Ishikawa (cell line): ENCODE measurements around the gene SCRG1.
A peak's percentile ranks its signal among the peaks of the same experiment; 100 is the strongest.

Experiments used
- CEBPB ChIP-seq: IDR thresholded peaks from 2 replicates; pipeline ENCODE4 v1.6.1; 2012
- CREB1 ChIP-seq: IDR thresholded peaks from 2 replicates; pipeline ENCODE4 v1.6.1; 2012; ENCODE audit warnings: low read depth
- EGR1 ChIP-seq: IDR thresholded peaks from 2 replicates; pipeline ENCODE4 v1.6.1; 2012
- EP300 ChIP-seq: IDR thresholded peaks from 2 replicates; pipeline ENCODE4 v1.6.1; 2012; ENCODE audit warnings: borderline replicate concordance
- FOXM1 ChIP-seq: IDR thresholded peaks from 2 replicates; pipeline ENCODE4 v1.6.1; 2012; ENCODE audit warnings: low read depth, borderline replicate concordance
- NFIC ChIP-seq: IDR thresholded peaks from 2 replicates; pipeline ENCODE4 v1.6.1; 2012
- RAD21 ChIP-seq: IDR thresholded peaks from 2 replicates; pipeline ENCODE4 v1.6.1; 2012; ENCODE audit warnings: low read depth
- REST ChIP-seq: IDR thresholded peaks from 2 replicates; pipeline ENCODE4 v1.6.1; 2012; ENCODE audit warnings: low read depth, mild to moderate bottlenecking
- TAF1 ChIP-seq: IDR thresholded peaks from 2 replicates; pipeline ENCODE4 v1.6.1; 2012; ENCODE audit warnings: low read depth, mild to moderate bottlenecking
- TCF12 ChIP-seq: IDR thresholded peaks from 2 replicates; pipeline ENCODE4 v1.6.1; 2012; ENCODE audit warnings: low read depth
- TEAD4 ChIP-seq: IDR thresholded peaks from 2 replicates; pipeline ENCODE4 v1.6.1; 2012
- YY1 ChIP-seq: IDR thresholded peaks from 2 replicates; pipeline ENCODE4 v1.6.1; 2012; ENCODE audit warnings: low read depth
- ZBTB7A ChIP-seq: IDR thresholded peaks from 2 replicates; pipeline ENCODE4 v1.6.1; 2012; ENCODE audit warnings: low read depth
- TF ChIP-seq, protein P1 (sequence below): IDR thresholded peaks from 2 replicates; pipeline ENCODE4 v1.6.1; 2012
- TF ChIP-seq, protein P2 (sequence below): IDR thresholded peaks from 2 replicates; pipeline ENCODE4 v1.6.1; 2012

Gene SCRG1

GRCh38 chr4:173380987-173381386, 17.9 kb downstream of the SCRG1 start:
- no peak for TF ChIP-seq TEAD4
- no peak for TF ChIP-seq TCF12
- no peak for TF ChIP-seq REST
- no peak for TF ChIP-seq CREB1
- TF ChIP-seq EP300 = no peak
- TF ChIP-seq NFIC = no peak
- no peak for TF ChIP-seq TAF1

GRCh38 chr4:173379929-173380328, 19.0 kb downstream of the SCRG1 start:
- TF ChIP-seq TAF1 (no peak), TEAD4 (no peak)

DNA sequence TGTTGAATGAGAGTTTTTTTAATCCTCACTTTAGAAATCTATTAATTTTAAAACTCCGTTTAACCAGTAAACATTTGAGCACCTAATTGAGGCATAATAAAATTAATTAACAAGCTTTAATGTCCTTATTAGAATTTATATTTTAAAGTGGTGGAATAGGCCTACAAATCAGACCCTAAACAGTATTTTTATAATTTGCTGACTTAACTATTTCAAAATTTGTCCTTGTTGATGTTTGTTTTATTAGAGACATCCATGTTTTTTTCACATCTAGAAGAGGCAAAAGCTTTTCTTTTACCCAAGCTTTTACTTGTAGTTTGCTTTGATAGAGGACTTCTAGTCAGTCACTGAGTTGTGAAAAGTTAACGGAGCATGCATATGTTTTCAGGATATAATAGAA, 24.3 kb downstream of the SCRG1 start:
- no peak for TF ChIP-seq TCF12
- no peak for TF ChIP-seq CEBPB
- TF ChIP-seq TEAD4 = no peak
- TF ChIP-seq, protein P1, sequence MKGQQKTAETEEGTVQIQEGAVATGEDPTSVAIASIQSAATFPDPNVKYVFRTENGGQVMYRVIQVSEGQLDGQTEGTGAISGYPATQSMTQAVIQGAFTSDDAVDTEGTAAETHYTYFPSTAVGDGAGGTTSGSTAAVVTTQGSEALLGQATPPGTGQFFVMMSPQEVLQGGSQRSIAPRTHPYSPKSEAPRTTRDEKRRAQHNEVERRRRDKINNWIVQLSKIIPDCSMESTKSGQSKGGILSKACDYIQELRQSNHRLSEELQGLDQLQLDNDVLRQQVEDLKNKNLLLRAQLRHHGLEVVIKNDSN = no peak
- TF ChIP-seq EP300 = no peak

DNA sequence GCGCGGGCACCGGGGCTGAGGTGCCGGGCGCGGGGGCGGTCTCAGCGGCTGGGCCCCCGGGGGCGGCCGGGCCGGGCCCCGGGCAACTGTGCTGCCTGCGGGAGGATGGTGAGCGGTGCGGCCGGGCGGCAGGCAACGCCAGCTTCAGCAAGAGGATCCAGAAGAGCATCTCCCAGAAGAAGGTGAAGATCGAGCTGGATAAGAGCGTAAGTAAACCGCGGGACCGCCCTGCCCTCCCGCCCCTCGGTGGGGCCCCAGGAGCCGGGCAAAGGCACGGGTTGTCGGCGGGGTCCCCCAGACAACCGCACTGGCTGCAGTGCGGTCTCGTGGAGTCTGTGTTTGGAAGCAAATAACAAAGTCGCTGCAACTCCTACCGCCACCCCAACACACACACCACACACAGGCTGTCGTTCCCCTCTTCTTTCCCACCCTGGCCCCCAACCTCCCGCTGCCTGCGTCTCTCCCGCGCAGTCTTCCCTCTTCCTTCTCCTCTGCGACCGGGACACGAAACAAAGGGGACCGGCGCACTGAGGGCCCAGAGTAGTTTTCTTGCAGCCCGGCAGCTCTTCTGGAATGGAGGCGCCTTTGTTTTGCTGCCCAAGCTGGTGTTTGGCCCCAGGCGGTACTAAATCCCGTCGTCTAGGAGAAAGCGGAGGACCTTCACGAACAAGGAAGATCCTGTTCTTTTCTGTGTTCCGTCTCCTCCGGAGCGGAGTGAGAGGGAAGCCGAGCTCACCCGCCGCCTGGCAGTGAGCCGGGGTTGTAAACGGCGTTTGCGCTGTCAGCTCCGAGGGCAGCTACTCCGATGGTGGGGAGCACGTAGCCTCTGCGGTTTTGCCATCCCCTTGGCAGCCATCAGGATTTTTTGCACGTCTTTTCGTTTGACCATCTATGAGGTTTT, 27.4 kb downstream of the SCRG1 start:
- TF ChIP-seq FOXM1 = no peak
- TF ChIP-seq YY1 = 0 out of 2 replicates have a peak, but pooled peaks have one; percentile 20
- TF ChIP-seq TAF1 = peak; percentile 17; the same call in 1 of the 2 replicates
- peak; percentile 12; the same call in 1 of the 2 replicates for TF ChIP-seq NFIC

GRCh38 chr4:173370477-173371291, 28.2 kb downstream of the SCRG1 start, which contains the start of gene SAP30:
SAP30 (plus strand) TSS chr4:173370954; CDS start chr4:173371183, 229 bp downstream.
- peak; percentile 66 for TF ChIP-seq EGR1
- TF ChIP-seq TEAD4 = no peak
- 0 out of 2 replicates have a peak, but pooled peaks have one; percentile 14 for TF ChIP-seq NFIC
- TF ChIP-seq RAD21 = no peak
- peak; percentile 49 for TF ChIP-seq TAF1
- TF ChIP-seq TCF12 = no peak
- TF ChIP-seq, protein P1 = peak; percentile 82
- TF ChIP-seq, protein P2, sequence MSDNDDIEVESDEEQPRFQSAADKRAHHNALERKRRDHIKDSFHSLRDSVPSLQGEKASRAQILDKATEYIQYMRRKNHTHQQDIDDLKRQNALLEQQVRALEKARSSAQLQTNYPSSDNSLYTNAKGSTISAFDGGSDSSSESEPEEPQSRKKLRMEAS = peak; percentile 66
- peak; percentile 58 for TF ChIP-seq REST
- TF ChIP-seq YY1 = peak; percentile 81
- no peak; the same call in 1 of the 2 replicates for TF ChIP-seq CREB1
- TF ChIP-seq CEBPB = no peak
- no peak for TF ChIP-seq FOXM1
- TF ChIP-seq EP300 = no peak
- TF ChIP-seq ZBTB7A = peak; percentile 64

DNA sequence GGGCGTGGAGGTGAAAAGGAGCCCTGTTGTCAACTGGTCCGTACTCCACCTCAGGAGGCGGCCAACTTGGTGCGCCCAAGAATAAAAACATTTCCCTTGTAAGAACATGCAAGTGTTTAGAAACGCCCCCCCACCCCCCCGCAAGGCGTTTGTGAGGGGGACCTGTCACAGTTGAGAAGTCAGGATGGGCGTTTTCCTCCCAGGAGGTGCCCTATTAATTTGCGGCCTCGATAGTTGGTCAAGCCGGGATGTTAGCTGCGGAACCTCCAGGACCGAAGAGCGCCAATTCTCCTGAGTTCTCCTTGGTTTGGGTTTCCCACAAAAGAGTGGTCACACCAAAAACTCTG, 28.8 kb downstream of the SCRG1 start:
- TF ChIP-seq EP300 (no peak), RAD21 (no peak), REST (no peak)
